Ovary (tissue), 3 donors: Measurements from ENCODE around the gene PANK3.

Source experiments
- CTCF ChIP-seq, 3 donors: fragments of 450-650 bp in 2 of 3; fragments of 200-600 bp in 1 of 3; IDR thresholded peaks; one replicate each; pipeline versions ENCODE4 v1.5.1 to v1.8.0; 2016 to 2022; ENCODE audit warnings: antibody characterized with exemption in 3 of 3, mild to moderate bottlenecking in 1 of 3
- EP300 ChIP-seq: sonication (generic); formaldehyde crosslinking; IDR thresholded peaks from one replicate; pipeline ENCODE4 v1.6.1; 2017; ENCODE audit warnings: antibody characterized with exemption
- POLR2A ChIP-seq: fragments of 450-650 bp; IDR thresholded peaks from one replicate; pipeline ENCODE4 v1.6.1; 2017; ENCODE audit warnings: antibody characterized with exemption, mild to moderate bottlenecking, moderate library complexity
- donor health status: DM: no; HTN: no; CAD: no.

GRCh38 chr5:168590666-168591065 is 11.5 kb upstream of the PANK3 start:
- TF ChIP-seq CTCF (IDR thresholded peaks at IDR 0.05) (no peak), EP300 (no peak), POLR2A (no peak)
